ENCODE measurements around the gene RNASE11.

- TF ChIP-seq POLR2A (IDR thresholded peaks at IDR 0.05; ENCODE audit: low read depth) = no peak
- no peak for TF ChIP-seq CTCF (IDR thresholded peaks at IDR 0.05)
- no peak for TF ChIP-seq EP300 (IDR thresholded peaks at IDR 0.05)
- no peak for TF ChIP-seq POLR2AphosphoS5 (IDR thresholded peaks at IDR 0.05)
Measured at GRCh38 chr14:20630340-20631022, 42.7 kb upstream of the RNASE11 start.
